IPS-18a (cell line): ENCODE measurements around the gene AMBP.

Source experiments
- H3K27ac ChIP-seq: one replicate; pipeline ENCODE4 v1.5.1; 2013; ENCODE audit warnings: low read length
- H3K27me3 ChIP-seq: one replicate; pipeline ENCODE4 v1.6.1; 2013; ENCODE audit warnings: mild to moderate bottlenecking, low read length; ENCODE audit not compliant: control insufficient read depth, insufficient read depth
- H3K36me3 ChIP-seq: one replicate; pipeline ENCODE4 v1.6.1; 2013; ENCODE audit warnings: low read depth, low read length; ENCODE audit not compliant: control insufficient read depth
- H3K4me1 ChIP-seq: one replicate; pipeline ENCODE4 v1.6.1; 2013; ENCODE audit warnings: low read depth, low read length; ENCODE audit not compliant: control insufficient read depth
- H3K4me3 ChIP-seq: one replicate; pipeline ENCODE4 v1.5.1; 2013; ENCODE audit warnings: low read length
- H3K9ac ChIP-seq: one replicate; pipeline ENCODE4 v1.6.1; 2013; ENCODE audit warnings: mild to moderate bottlenecking, low read length, moderate library complexity
- H3K9me3 ChIP-seq: one replicate; pipeline ENCODE4 v1.6.1; 2013; ENCODE audit warnings: low read depth, low read length; ENCODE audit not compliant: control insufficient read depth

AMBP gene

GRCh38 chr9:114077162-114077837 lies 800 bp downstream of the AMBP start:
- H3K36me3 ChIP-seq, result no peaks in the 10 kb centered on the region
- no peak overlapping the region for H3K4me3 ChIP-seq
- no peak overlapping the region for H3K27ac ChIP-seq
- H3K4me1 ChIP-seq, result no peaks in the 10 kb centered on the region
- H3K9ac ChIP-seq, result no peak overlapping the region
- no peaks in the 10 kb centered on the region for H3K27me3 ChIP-seq
- no peaks in the 10 kb centered on the region for H3K9me3 ChIP-seq

GRCh38 chr9:114076237-114077161 lies 1.6 kb downstream of the AMBP start:
- Histone ChIP-seq H3K9me3 (no peaks in the 10 kb centered on the region), H3K4me3 (no peak overlapping the region), H3K9ac (no peak overlapping the region), H3K36me3 (no peaks in the 10 kb centered on the region), H3K4me1 (no peaks in the 10 kb centered on the region), H3K27ac (no peak overlapping the region), H3K27me3 (no peaks in the 10 kb centered on the region)

GRCh38 chr9:114075602-114076001 lies 2.5 kb downstream of the AMBP start:
- Histone ChIP-seq H3K4me1 (no peaks in the 10 kb centered on the region), H3K9ac (no peak overlapping the region), H3K27ac (no peak overlapping the region)

GRCh38 chr9:114072184-114073140 lies 5.6 kb downstream of the AMBP start:
- Histone ChIP-seq H3K36me3 (no peaks in the 10 kb centered on the region), H3K27ac (no peak overlapping the region), H3K27me3 (no peaks in the 10 kb centered on the region), H3K9ac (no peak overlapping the region), H3K9me3 (no peaks in the 10 kb centered on the region), H3K4me3 (no peak overlapping the region), H3K4me1 (no peaks in the 10 kb centered on the region)

More at GRCh38 chr9:114075602-114076001, 2.5 kb downstream of the AMBP start:
- no peaks in the 10 kb centered on the region for H3K27me3 ChIP-seq
- H3K4me3 ChIP-seq, result no peak overlapping the region
- H3K9me3 ChIP-seq, result no peaks in the 10 kb centered on the region
- no peaks in the 10 kb centered on the region for H3K36me3 ChIP-seq

- Histone ChIP-seq H3K4me3 (no peak overlapping the region), H3K4me1 (no peaks in the 10 kb centered on the region), H3K9me3 (no peaks in the 10 kb centered on the region), H3K27ac (no peak overlapping the region), H3K36me3 (no peaks in the 10 kb centered on the region), H3K9ac (no peak overlapping the region), H3K27me3 (no peaks in the 10 kb centered on the region)
These were observed 6.8 kb downstream of the AMBP start for GRCh38 chr9:114071197-114071795.

GRCh38 chr9:114070188-114071103 lies 7.7 kb downstream of the AMBP start:
- Histone ChIP-seq H3K27ac (no peak overlapping the region), H3K36me3 (no peaks in the 10 kb centered on the region), H3K27me3 (no peaks in the 10 kb centered on the region), H3K9ac (no peak overlapping the region), H3K4me3 (no peak overlapping the region), H3K9me3 (no peaks in the 10 kb centered on the region), H3K4me1 (no peaks in the 10 kb centered on the region)

- Histone ChIP-seq H3K27ac (no peak overlapping the region), H3K9me3 (no peaks in the 10 kb centered on the region), H3K36me3 (no peaks in the 10 kb centered on the region), H3K4me3 (no peak overlapping the region), H3K9ac (no peak overlapping the region), H3K27me3 (no peaks in the 10 kb centered on the region), H3K4me1 (no peaks in the 10 kb centered on the region)
These were observed 8.5 kb downstream of the AMBP start for GRCh38 chr9:114069476-114070187.

- no peak overlapping the region for H3K4me3 ChIP-seq
- no peaks in the 10 kb centered on the region for H3K36me3 ChIP-seq
- H3K27me3 ChIP-seq, result no peaks in the 10 kb centered on the region
- H3K4me1 ChIP-seq, result no peaks in the 10 kb centered on the region
- H3K27ac ChIP-seq, result no peak overlapping the region
- no peaks in the 10 kb centered on the region for H3K9me3 ChIP-seq
- no peak overlapping the region for H3K9ac ChIP-seq
These were observed 12.8 kb downstream of the AMBP start for GRCh38 chr9:114065304-114065703.

- H3K9ac ChIP-seq, result no peak overlapping the region
- H3K4me1 ChIP-seq, result no peaks in the 10 kb centered on the region
These were observed 16.1 kb downstream of the AMBP start for GRCh38 chr9:114061830-114062474.

More at GRCh38 chr9:114061830-114062474, 16.1 kb downstream of the AMBP start:
- Histone ChIP-seq H3K27ac (no peak overlapping the region), H3K27me3 (no peaks in the 10 kb centered on the region), H3K36me3 (no peaks in the 10 kb centered on the region), H3K9me3 (no peaks in the 10 kb centered on the region), H3K4me3 (no peak overlapping the region)
